B cell (primary cell): ENCODE results near the gene KRT20.

Experiments used
- CTCF ChIP-seq: fragments of 200-600 bp; IDR thresholded peaks from one replicate; pipeline ENCODE4 v1.8.0; 2022; ENCODE audit warnings: antibody characterized with exemption, mild to moderate bottlenecking
- EZH2 ChIP-seq: IDR thresholded peaks from 2 replicates; pipeline ENCODE4 v1.6.1; 2012; ENCODE audit warnings: borderline replicate concordance, low read depth, mild to moderate bottlenecking, moderate library complexity, low read length; ENCODE audit not compliant: insufficient read depth, poor library complexity, severe bottlenecking

GRCh38 chr17:40883031-40883430 lies 2.0 kb downstream of the KRT20 start:
- TF ChIP-seq CTCF (no peak), EZH2 (no peak)
